ENCODE results near the gene ZNF638.

The ZNF638 gene

GRCh38 chr2:71460056-71460455, 128.5 kb downstream of the ZNF638 start:
- TF ChIP-seq CTCF (IDR thresholded peaks at IDR 0.05): no peak

- peak; percentile 36; the same call in 1 of the 2 replicates for TF ChIP-seq CTCF (IDR thresholded peaks at IDR 0.05)
These were observed 129.2 kb downstream of the ZNF638 start for GRCh38 chr2:71460595-71461303.

GRCh38 chr2:71461304-71461671, 129.7 kb downstream of the ZNF638 start:
- no peak for TF ChIP-seq CTCF (IDR thresholded peaks at IDR 0.05)

GRCh38 chr2:71462056-71462605, 130.5 kb downstream of the ZNF638 start:
- TF ChIP-seq CTCF (IDR thresholded peaks at IDR 0.05): no peak

- TF ChIP-seq CTCF (IDR thresholded peaks at IDR 0.05): no peak
These were observed 131.2 kb downstream of the ZNF638 start for GRCh38 chr2:71462641-71463341.

- no peak for TF ChIP-seq CTCF (IDR thresholded peaks at IDR 0.05)
These were observed 131.7 kb downstream of the ZNF638 start for GRCh38 chr2:71463342-71463654.

- TF ChIP-seq CTCF (IDR thresholded peaks at IDR 0.05): no peak
These were observed 132.8 kb downstream of the ZNF638 start for GRCh38 chr2:71464389-71464788.
